ENCODE measurements around the gene MOCOS. TPM values are rescaled to one million over a fixed set of nuclear protein-coding genes. Genes with fewer than 3 reads are reported as not detected.

The MOCOS gene
- total RNA-seq, 1 donor from 2014 or later: 1.9 TPM

- H3K4me1 Mint-ChIP-seq (ENCODE audit: low read depth, unreplicated experiment): peaks cover 12% of the 10 kb centered on the region
- TF ChIP-seq CTCF (IDR thresholded peaks at IDR 0.05; ENCODE audit: insufficient read depth, low read depth, low read length) (no peak), EZH2 (IDR thresholded peaks at IDR 0.05; ENCODE audit: insufficient read depth, low read length) (no peak)
These were observed 110.9 kb downstream of the MOCOS start for GRCh38 chr18:36298126-36298741.

GRCh38 chr18:36299015-36299414 lies 111.7 kb downstream of the MOCOS start:
- Histone ChIP-seq H4K20me1 (ENCODE audit: insufficient read depth, low read length) (peaks cover 9% of the 10 kb centered on the region), H2AFZ (ENCODE audit: low read depth, low read length) (no peak overlapping the region), H3K9me3 (ENCODE audit: insufficient read depth, low read depth, low read length) (no peaks in the 10 kb centered on the region), H3K4me2 (ENCODE audit: low read length) (peak overlapping the region; percentile 84), H3K9ac (ENCODE audit: low read length) (no peak overlapping the region), H3K4me3 (ENCODE audit: insufficient read depth, low read depth, low read length) (peak overlapping the region; percentile 62), H3K79me2 (ENCODE audit: insufficient read depth, low read length) (peaks cover 43% of the 10 kb centered on the region), H3K27me3 (ENCODE audit: insufficient read depth, low read length) (no peaks in the 10 kb centered on the region), H3K27ac (ENCODE audit: low read depth, low read length) (no peak overlapping the region), H3K4me1 (ENCODE audit: insufficient read depth, low read length) (peaks cover 17% of the 10 kb centered on the region), H3K36me3 (ENCODE audit: insufficient read depth, low read length) (no peaks in the 10 kb centered on the region)
- Mint-ChIP-seq H3K27ac (ENCODE audit: unreplicated experiment) (no peak overlapping the region), H3K9me3 (ENCODE audit: unreplicated experiment) (no peaks in the 10 kb centered on the region), H3K4me1 (ENCODE audit: low read depth, unreplicated experiment) (peaks cover 15% of the 10 kb centered on the region), H3K27me3 (ENCODE audit: low read depth, unreplicated experiment) (peaks cover 28% of the 10 kb centered on the region), H3K36me3 (ENCODE audit: low read depth, unreplicated experiment) (no peaks in the 10 kb centered on the region), H3K4me3 (ENCODE audit: unreplicated experiment) (peak overlapping the region; percentile 77)
- no peak for DNase-seq (ENCODE audit: low read depth)
- TF ChIP-seq EZH2 (IDR thresholded peaks at IDR 0.05; ENCODE audit: insufficient read depth, low read length) (no peak), CTCF (IDR thresholded peaks at IDR 0.05; ENCODE audit: insufficient read depth, low read depth, low read length) (no peak)
- FAIRE-seq: no peak

More at GRCh38 chr18:36298126-36298741, 110.9 kb downstream of the MOCOS start:
- peak overlapping the region; percentile 77 for H3K4me3 Mint-ChIP-seq (ENCODE audit: unreplicated experiment)
- H3K27me3 ChIP-seq (ENCODE audit: insufficient read depth, low read length): no peaks in the 10 kb centered on the region
- H3K4me3 ChIP-seq (ENCODE audit: insufficient read depth, low read depth, low read length): peak overlapping the region; percentile 62
- H3K9me3 Mint-ChIP-seq (ENCODE audit: unreplicated experiment): no peaks in the 10 kb centered on the region
- DNase-seq (ENCODE audit: low read depth): no peak
- peak overlapping the region; percentile 84 for H3K4me2 ChIP-seq (ENCODE audit: low read length)
- H3K27ac ChIP-seq (ENCODE audit: low read depth, low read length): peak overlapping the region; percentile 38
- no peaks in the 10 kb centered on the region for H3K36me3 ChIP-seq (ENCODE audit: insufficient read depth, low read length)
- no peak for FAIRE-seq
- H2AFZ ChIP-seq (ENCODE audit: low read depth, low read length): peak overlapping the region; percentile 75
- H3K9me3 ChIP-seq (ENCODE audit: insufficient read depth, low read depth, low read length): no peaks in the 10 kb centered on the region
- H3K36me3 Mint-ChIP-seq (ENCODE audit: low read depth, unreplicated experiment): no peaks in the 10 kb centered on the region
- peaks cover 7% of the 10 kb centered on the region for H4K20me1 ChIP-seq (ENCODE audit: insufficient read depth, low read length)
- H3K79me2 ChIP-seq (ENCODE audit: insufficient read depth, low read length): peaks cover 39% of the 10 kb centered on the region
- H3K4me1 ChIP-seq (ENCODE audit: insufficient read depth, low read length): peaks cover 19% of the 10 kb centered on the region
- H3K27me3 Mint-ChIP-seq (ENCODE audit: low read depth, unreplicated experiment): peaks cover 24% of the 10 kb centered on the region
- peak overlapping the region; percentile 75 for H3K9ac ChIP-seq (ENCODE audit: low read length)
- H3K27ac Mint-ChIP-seq (ENCODE audit: unreplicated experiment): no peak overlapping the region

- H3K79me2 ChIP-seq (ENCODE audit: insufficient read depth, low read length): peaks cover 53% of the 10 kb centered on the region
- peaks cover 15% of the 10 kb centered on the region for H3K4me1 Mint-ChIP-seq (ENCODE audit: low read depth, unreplicated experiment)
These were observed 112.9 kb downstream of the MOCOS start for GRCh38 chr18:36300211-36300610.

More at GRCh38 chr18:36300211-36300610, 112.9 kb downstream of the MOCOS start:
- TF ChIP-seq EZH2 (IDR thresholded peaks at IDR 0.05; ENCODE audit: insufficient read depth, low read length) (no peak), CTCF (IDR thresholded peaks at IDR 0.05; ENCODE audit: insufficient read depth, low read depth, low read length) (no peak)
- H3K4me1 ChIP-seq (ENCODE audit: insufficient read depth, low read length): peaks cover 14% of the 10 kb centered on the region
- no peak overlapping the region for H3K4me2 ChIP-seq (ENCODE audit: low read length)
- DNase-seq (ENCODE audit: low read depth) (no peak), FAIRE-seq (no peak)
- H2AFZ ChIP-seq (ENCODE audit: low read depth, low read length): no peak overlapping the region
- no peak overlapping the region for H3K9ac ChIP-seq (ENCODE audit: low read length)
- H3K36me3 ChIP-seq (ENCODE audit: insufficient read depth, low read length): no peaks in the 10 kb centered on the region
- H3K27ac ChIP-seq (ENCODE audit: low read depth, low read length): no peak overlapping the region
- peaks cover 9% of the 10 kb centered on the region for H4K20me1 ChIP-seq (ENCODE audit: insufficient read depth, low read length)
- no peaks in the 10 kb centered on the region for H3K9me3 Mint-ChIP-seq (ENCODE audit: unreplicated experiment)
- no peak overlapping the region for H3K4me3 Mint-ChIP-seq (ENCODE audit: unreplicated experiment)
- H3K9me3 ChIP-seq (ENCODE audit: insufficient read depth, low read depth, low read length): no peaks in the 10 kb centered on the region
- no peak overlapping the region for H3K4me3 ChIP-seq (ENCODE audit: insufficient read depth, low read depth, low read length)
- H3K27ac Mint-ChIP-seq (ENCODE audit: unreplicated experiment): no peak overlapping the region
- H3K27me3 Mint-ChIP-seq (ENCODE audit: low read depth, unreplicated experiment): peaks cover 28% of the 10 kb centered on the region
- H3K27me3 ChIP-seq (ENCODE audit: insufficient read depth, low read length): no peaks in the 10 kb centered on the region
- no peaks in the 10 kb centered on the region for H3K36me3 Mint-ChIP-seq (ENCODE audit: low read depth, unreplicated experiment)
